Brain microvascular endothelial cell (primary cell): ENCODE measurements around the gene EFNB2.

Source experiments
- DNase-seq: peaks from one replicate; pipeline ENCODE4 v3.0.0-alpha.2; 2020
- H3K27ac ChIP-seq: fragments of 250-450 bp; sonication (Bioruptor Pico); 2 replicates; pipeline ENCODE4 v1.5.1; 2020; ENCODE audit warnings: mild to moderate bottlenecking, moderate library complexity
- H3K27me3 ChIP-seq: fragments of 250-450 bp; sonication (Bioruptor Pico); replicated peaks from 2 replicates; pipeline ENCODE4 v1.5.1; 2020; ENCODE audit warnings: mild to moderate bottlenecking
- H3K36me3 ChIP-seq: fragments of 250-450 bp; sonication (Bioruptor Pico); replicated peaks from 2 replicates; pipeline ENCODE4 v1.5.1; 2020; ENCODE audit warnings: mild to moderate bottlenecking
- H3K4me3 ChIP-seq: 2 replicates; pipeline ENCODE4 v1.5.1; 2011; ENCODE audit warnings: low read depth, mild to moderate bottlenecking, control low read depth, low read length, moderate library complexity
- in situ Hi-C: cut with HindIII; loops from 2 replicates; pipeline ENCODE4 v1.10.0; 2017; ENCODE audit warnings: low sequenced_read_pairs, low pct_ligation_motif_present
- TF ChIP-seq, protein P1 (sequence below): IDR thresholded peaks from 2 replicates; pipeline ENCODE4 v1.5.1; 2011; ENCODE audit warnings: low read depth, mild to moderate bottlenecking, moderate library complexity, low read length, control low read depth, inconsistent platforms; ENCODE audit errors: missing control alignments

EFNB2 gene

GRCh38 chr13:106541826-106542225, 6.4 kb upstream of the EFNB2 start:
- Histone ChIP-seq H3K4me3 (no peak overlapping the region), H3K36me3 (peaks cover 12% of the 10 kb centered on the region), H3K27me3 (no peaks in the 10 kb centered on the region), H3K27ac (no peak overlapping the region)
- DNase-seq = no peak
- in situ Hi-C loops = no loop called here
- TF ChIP-seq, protein P1, sequence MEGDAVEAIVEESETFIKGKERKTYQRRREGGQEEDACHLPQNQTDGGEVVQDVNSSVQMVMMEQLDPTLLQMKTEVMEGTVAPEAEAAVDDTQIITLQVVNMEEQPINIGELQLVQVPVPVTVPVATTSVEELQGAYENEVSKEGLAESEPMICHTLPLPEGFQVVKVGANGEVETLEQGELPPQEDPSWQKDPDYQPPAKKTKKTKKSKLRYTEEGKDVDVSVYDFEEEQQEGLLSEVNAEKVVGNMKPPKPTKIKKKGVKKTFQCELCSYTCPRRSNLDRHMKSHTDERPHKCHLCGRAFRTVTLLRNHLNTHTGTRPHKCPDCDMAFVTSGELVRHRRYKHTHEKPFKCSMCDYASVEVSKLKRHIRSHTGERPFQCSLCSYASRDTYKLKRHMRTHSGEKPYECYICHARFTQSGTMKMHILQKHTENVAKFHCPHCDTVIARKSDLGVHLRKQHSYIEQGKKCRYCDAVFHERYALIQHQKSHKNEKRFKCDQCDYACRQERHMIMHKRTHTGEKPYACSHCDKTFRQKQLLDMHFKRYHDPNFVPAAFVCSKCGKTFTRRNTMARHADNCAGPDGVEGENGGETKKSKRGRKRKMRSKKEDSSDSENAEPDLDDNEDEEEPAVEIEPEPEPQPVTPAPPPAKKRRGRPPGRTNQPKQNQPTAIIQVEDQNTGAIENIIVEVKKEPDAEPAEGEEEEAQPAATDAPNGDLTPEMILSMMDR = no peak

DNA sequence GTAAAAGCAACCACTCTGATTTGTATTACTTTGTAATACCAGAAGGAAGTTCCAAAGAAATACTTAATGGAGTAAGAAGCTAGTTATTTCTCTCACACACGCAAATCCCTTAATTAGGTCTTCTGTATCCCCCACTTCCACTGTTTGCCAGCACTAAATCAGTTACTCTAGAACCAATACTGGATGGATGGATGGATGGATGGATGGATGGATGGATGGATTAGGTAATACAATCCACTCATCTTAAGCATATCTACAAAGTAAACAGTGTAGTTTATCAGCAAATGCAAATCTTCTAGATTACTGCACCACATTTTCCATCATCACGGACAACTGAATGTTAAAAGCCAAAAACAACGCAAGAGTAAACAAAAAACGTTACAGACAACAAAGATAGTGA, 5.2 kb upstream of the EFNB2 start:
- in situ Hi-C loops = no loop called here
- H3K27me3 ChIP-seq = no peaks in the 10 kb centered on the region

DNA sequence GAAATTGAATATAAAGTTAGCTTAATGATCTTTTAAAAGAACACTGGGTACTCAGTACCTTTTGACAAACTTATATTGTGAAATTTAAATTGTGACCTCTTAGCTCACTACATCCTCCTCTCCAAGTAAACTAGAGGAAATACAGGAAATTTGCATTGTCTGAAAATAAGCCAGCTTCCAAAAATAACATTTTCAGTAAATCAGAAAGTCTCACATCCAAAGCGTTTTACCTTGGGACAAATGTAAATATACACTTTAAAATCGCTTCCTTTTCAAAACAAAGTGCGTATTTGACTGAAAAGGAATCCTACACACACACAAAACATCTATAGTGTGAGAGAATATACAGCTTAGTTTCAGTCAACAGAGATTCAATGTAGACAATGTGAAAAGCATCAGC, 2.1 kb upstream of the EFNB2 start:
- peaks cover 3% of the 10 kb centered on the region for H3K36me3 ChIP-seq
- TF ChIP-seq, protein P1 = no peak
- in situ Hi-C loops = no loop called here
- no peaks in the 10 kb centered on the region for H3K27me3 ChIP-seq
- no peak overlapping the region for H3K27ac ChIP-seq
- DNase-seq = no peak
- no peak overlapping the region for H3K4me3 ChIP-seq

More for the DNA sequence above, 5.2 kb upstream of the EFNB2 start:
- no peak overlapping the region for H3K27ac ChIP-seq
- TF ChIP-seq, protein P1 = no peak
- H3K4me3 ChIP-seq = no peak overlapping the region
- DNase-seq = no peak
- peaks cover 11% of the 10 kb centered on the region for H3K36me3 ChIP-seq

DNA sequence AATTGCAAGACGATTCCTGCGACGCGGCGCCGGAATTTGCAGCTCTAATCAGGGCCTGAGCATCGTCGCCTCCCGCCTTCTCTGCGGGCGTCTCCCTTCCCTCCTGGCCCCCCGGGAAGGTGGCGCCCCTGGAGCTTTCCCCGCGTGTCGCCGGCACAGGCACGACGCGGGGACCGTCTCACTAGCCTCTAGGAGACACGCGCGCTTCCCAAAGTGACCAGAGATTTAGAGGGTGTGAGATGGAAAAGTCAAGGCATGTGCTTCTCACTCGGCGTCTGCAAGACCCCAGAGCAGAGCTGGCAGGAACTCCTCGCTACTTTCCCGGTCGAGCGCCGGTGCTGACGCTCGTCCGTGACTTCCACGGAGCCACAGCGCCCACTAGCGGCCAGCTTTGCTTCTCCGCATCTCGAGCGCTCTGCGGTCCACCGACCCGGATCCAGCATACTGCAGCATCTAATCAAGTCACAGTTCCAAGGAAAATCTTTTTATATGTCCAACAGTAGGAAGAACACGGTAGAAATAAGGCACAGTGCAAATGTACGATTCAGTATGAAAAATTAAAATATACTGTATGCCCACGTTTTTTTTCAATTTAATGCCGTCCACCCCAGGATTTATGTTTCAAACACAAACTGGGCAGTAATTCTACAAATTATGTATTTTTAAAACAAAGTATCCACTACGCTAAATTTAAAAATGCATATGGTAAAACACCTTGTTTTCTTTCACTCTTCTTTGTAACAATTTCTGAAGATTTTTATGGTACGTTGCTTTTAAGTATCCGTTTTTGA, 977 bp upstream of the EFNB2 start:
- peak; percentile 81 for DNase-seq
- Histone ChIP-seq H3K4me3 (peak overlapping the region; percentile 69), H3K36me3 (peaks cover 3% of the 10 kb centered on the region), H3K27ac (peak overlapping the region; percentile 56), H3K27me3 (no peaks in the 10 kb centered on the region)
- TF ChIP-seq, protein P1 = peak; percentile 97
- in situ Hi-C loops = no loop called here

GRCh38 chr13:106534639-106535551, 567 bp downstream of the EFNB2 start:
- Histone ChIP-seq H3K27me3 (no peaks in the 10 kb centered on the region), H3K4me3 (peak overlapping the region; percentile 94), H3K36me3 (no peaks in the 10 kb centered on the region), H3K27ac (peak overlapping the region; percentile 92)
- in situ Hi-C loops = no loop called here
- TF ChIP-seq, protein P1 = no peak
- no peak for DNase-seq
